Stimulated activated CD4-positive, alpha-beta T cell treated with anti-CD3 and anti-CD28 coated beads, Interleukin-12 subunit alpha, Interleukin-12 subunit beta, amount 100 ng/mL, for 24 hours (primary cell): ENCODE data around the gene LNP1.

Experiments
- DNase-seq, 2 experiments: peaks; one replicate each; pipeline ENCODE4 v3.0.0-alpha.2; 2020; ENCODE audit warnings: low read depth in 2 of 2

Gene LNP1

GRCh38 chr3:100399341-100400071 is 1.8 kb upstream of the LNP1 start:
- no peak for DNase-seq

- peak; percentile 5 to 6 for DNase-seq
Measured at GRCh38 chr3:100400419-100400779, 940 bp upstream of the LNP1 start.

- DNase-seq, result peak; percentile 20 to 31
Measured at GRCh38 chr3:100401674-100402041, 319 bp downstream of the LNP1 start.

GRCh38 chr3:100402256-100402655 is 917 bp downstream of the LNP1 start:
- no peak for DNase-seq

GRCh38 chr3:100402891-100403290 is 1.6 kb downstream of the LNP1 start:
- no peak for DNase-seq

GRCh38 chr3:100403362-100404249 is 2.3 kb downstream of the LNP1 start:
- no peak for DNase-seq

- DNase-seq, result no peak
Measured at GRCh38 chr3:100404250-100404548, 2.9 kb downstream of the LNP1 start.

- no peak for DNase-seq
Measured at GRCh38 chr3:100407164-100407563, 5.8 kb downstream of the LNP1 start.

- no peak for DNase-seq
Measured at GRCh38 chr3:100407977-100408532, 6.7 kb downstream of the LNP1 start.

GRCh38 chr3:100411091-100411982 is 10.0 kb downstream of the LNP1 start:
- DNase-seq, result no peak

GRCh38 chr3:100412912-100413590 is 11.7 kb downstream of the LNP1 start:
- no peak for DNase-seq

GRCh38 chr3:100413613-100414012 is 12.3 kb downstream of the LNP1 start:
- DNase-seq, result no peak

GRCh38 chr3:100416176-100416575 is 14.8 kb downstream of the LNP1 start:
- no peak for DNase-seq

- DNase-seq, result no peak
Measured at GRCh38 chr3:100416863-100417262, 15.5 kb downstream of the LNP1 start.

- DNase-seq, result no peak
Measured at GRCh38 chr3:100419406-100419805, 18.1 kb downstream of the LNP1 start.

GRCh38 chr3:100420885-100421284 is 19.5 kb downstream of the LNP1 start:
- no peak for DNase-seq

- DNase-seq, result no peak
Measured at GRCh38 chr3:100423611-100424010, 22.3 kb downstream of the LNP1 start.

- no peak for DNase-seq
Measured at GRCh38 chr3:100424261-100424660, 22.9 kb downstream of the LNP1 start.

GRCh38 chr3:100425316-100425715 is 24.0 kb downstream of the LNP1 start:
- no peak for DNase-seq

GRCh38 chr3:100426067-100426682 is 24.8 kb downstream of the LNP1 start:
- no peak for DNase-seq

- no peak for DNase-seq
Measured at GRCh38 chr3:100427699-100428098, 26.4 kb downstream of the LNP1 start.
